Thymus (tissue), 11 donors: Measurements from ENCODE around the gene HAUS7. TPM values are rescaled to one million over a fixed set of nuclear protein-coding genes. Genes with fewer than 3 reads are reported as not detected.

ENCODE experiments used
- DNase-seq, 9 donors: peaks; one replicate each; pipeline ENCODE4 v3.0.0-alpha.2; 2013; ENCODE audit warnings: low spot score in 9 of 9, low read depth in 6 of 9, missing footprints in 1 of 9
- H3K27ac ChIP-seq, 2 donors: one replicate each; pipeline ENCODE4 v1.5.1; 2013; ENCODE audit warnings: control low read depth in 1 of 2, low read depth in 1 of 2, low read length in 1 of 2, mild to moderate bottlenecking in 1 of 2, moderate library complexity in 1 of 2
- H3K27me3 ChIP-seq, 2 donors: one replicate each; pipeline ENCODE4 v1.5.1; 2013; ENCODE audit warnings: low read length in 1 of 2; ENCODE audit not compliant: control insufficient read depth in 2 of 2, insufficient read depth in 1 of 2
- H3K36me3 ChIP-seq, 2 donors: one replicate each; pipeline ENCODE4 v1.5.1; 2013; ENCODE audit warnings: low read length in 1 of 2, mild to moderate bottlenecking in 1 of 2, moderate library complexity in 1 of 2; ENCODE audit not compliant: control insufficient read depth in 2 of 2, insufficient read depth in 2 of 2
- H3K4me1 ChIP-seq, 2 donors: one replicate each; pipeline ENCODE4 v1.5.1; 2013; ENCODE audit warnings: low read length in 2 of 2; ENCODE audit not compliant: control insufficient read depth in 2 of 2, insufficient read depth in 2 of 2
- H3K4me3 ChIP-seq, 2 donors: one replicate each; pipeline ENCODE4 v1.5.1; 2013; ENCODE audit warnings: low read length in 2 of 2, control low read depth in 1 of 2, mild to moderate bottlenecking in 1 of 2
- H3K9me3 ChIP-seq, 2 donors: one replicate each; pipeline ENCODE4 v1.5.1; 2013; ENCODE audit warnings: low read length in 1 of 2, mild to moderate bottlenecking in 1 of 2; ENCODE audit not compliant: control insufficient read depth in 2 of 2, insufficient read depth in 1 of 2
- WGBS: extraction: QIAGEN DNeasy Blood & Tissue Kit; methylation state at CpG from one replicate; pipeline ENCODE4 v1.1.7; 2013; 5-methylcytosine and 5-hydroxymethylcytosine counted together
- polyA plus RNA-seq: library from polyadenylated mRNA; stranded (reverse); fragments of 200-250 nt; gene quantifications from one replicate; pipeline ENCODE4 v1.2.3, GENCODE V29; 2013
- total RNA-seq: library from RNA; stranded (reverse); fragments of 120-200 nt; gene quantifications from one replicate; pipeline ENCODE4 v1.2.4, GENCODE V29; 2013
- donor health status: healthy.

HAUS7 gene
- total and polyA plus RNA-seq, 2 donors = 19.1 to 47.6 TPM

DNA sequence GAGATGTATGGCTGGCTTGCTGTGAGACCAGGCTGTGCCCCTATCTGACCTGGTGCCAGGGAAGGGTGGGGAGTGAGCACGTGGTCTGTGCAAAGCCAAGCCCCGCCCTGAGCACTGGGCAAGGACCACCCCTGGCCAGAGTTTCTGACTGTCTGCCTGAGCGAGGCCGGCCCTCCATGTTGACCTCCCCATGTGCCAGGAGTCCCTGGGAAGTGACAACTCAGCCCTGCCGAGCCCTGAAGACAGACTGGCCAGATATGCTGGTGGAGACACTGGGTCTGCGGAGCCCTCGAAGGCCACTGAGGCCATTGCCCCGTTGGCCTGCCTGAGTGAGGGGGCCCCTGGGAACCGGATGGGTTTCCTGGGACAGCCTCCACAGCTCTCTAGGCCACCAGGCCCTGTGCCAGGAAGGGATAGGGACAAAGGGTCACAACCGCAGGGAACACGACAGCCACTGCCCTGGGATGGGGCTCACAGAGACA is 17.3 kb upstream of the HAUS7 start:
- no peak for DNase-seq
- no peaks in the 10 kb centered on the region for H3K36me3 ChIP-seq
- peaks cover 0 to 3% of the 10 kb centered on the region in 2 donors for H3K27me3 ChIP-seq
- no peak overlapping the region for H3K4me3 ChIP-seq
- peaks cover 0 to 32% of the 10 kb centered on the region in 2 donors for H3K4me1 ChIP-seq
- no peak overlapping the region for H3K27ac ChIP-seq
- WGBS = 93% methylated on average over 11 of the region's 11 CpGs
- H3K9me3 ChIP-seq = no peaks in the 10 kb centered on the region

DNA sequence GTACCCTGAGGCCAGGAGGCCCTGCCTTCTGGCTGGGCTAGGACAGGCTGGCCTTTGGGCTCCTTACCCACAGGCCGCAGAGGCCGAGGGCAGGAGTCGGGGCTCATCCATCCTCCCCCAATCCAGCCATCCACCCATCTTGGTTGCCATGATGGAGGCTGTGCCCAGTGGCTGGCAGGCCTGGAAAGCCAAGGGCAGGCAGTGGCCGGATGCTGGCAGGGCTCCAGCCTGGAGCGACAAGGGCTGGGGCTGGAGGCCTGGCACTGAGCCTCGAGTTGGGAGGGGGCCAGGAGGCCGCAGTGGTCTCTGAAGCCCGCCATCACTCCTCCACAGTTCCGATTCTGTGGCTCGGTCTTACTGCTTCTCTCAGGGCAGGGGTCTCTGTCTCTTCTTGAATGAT is 15.8 kb upstream of the HAUS7 start:
- WGBS = 99% methylated on average over 10 of the region's 10 CpGs
- H3K27me3 ChIP-seq = no peaks in the 10 kb centered on the region
- no peak overlapping the region for H3K27ac ChIP-seq
- H3K4me3 ChIP-seq = no peak overlapping the region
- H3K9me3 ChIP-seq = no peaks in the 10 kb centered on the region
- H3K36me3 ChIP-seq = no peaks in the 10 kb centered on the region
- H3K4me1 ChIP-seq = peaks cover 0 to 25% of the 10 kb centered on the region in 2 donors
- no peak for DNase-seq

DNA sequence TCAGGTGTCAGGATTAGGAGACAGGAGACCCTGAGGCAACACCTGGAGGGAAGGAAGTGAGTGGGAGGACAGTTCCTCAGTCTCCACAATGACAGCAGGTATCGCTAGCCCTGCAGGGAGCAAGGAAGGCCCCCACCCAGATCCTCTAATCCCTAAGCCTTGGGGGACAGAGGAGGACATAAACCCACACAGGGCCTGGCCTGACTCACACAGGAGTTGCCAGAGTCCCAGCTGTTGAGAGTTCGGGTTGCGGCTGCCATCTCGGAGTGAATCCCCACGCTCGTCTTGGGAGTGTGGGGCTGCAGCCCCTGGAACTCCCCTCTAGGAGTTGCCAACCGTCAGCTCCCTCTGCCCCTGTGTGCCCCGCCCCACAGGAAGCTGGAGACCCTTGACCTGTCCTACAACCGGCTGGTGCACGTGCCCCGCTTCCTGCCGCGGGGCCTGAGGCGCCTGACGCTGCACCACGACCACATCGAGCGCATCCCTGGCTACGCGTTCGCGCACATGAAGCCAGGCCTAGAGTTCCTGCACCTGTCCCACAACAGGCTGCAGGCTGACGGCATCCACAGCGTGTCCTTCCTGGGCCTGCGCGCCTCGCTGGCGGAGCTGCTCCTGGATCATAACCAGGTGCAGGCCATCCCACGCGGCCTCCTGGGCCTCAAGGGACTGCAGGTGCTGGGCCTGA is 15.2 kb upstream of the HAUS7 start:
- 47% methylated on average over 30 of the region's 30 CpGs for WGBS
- H3K4me1 ChIP-seq = peaks cover 0 to 22% of the 10 kb centered on the region in 2 donors
- no peak overlapping the region for H3K4me3 ChIP-seq
- H3K27ac ChIP-seq = no peak overlapping the region
- DNase-seq = peak in 1 of 9 donors; percentile 26
- H3K9me3 ChIP-seq = no peaks in the 10 kb centered on the region
- H3K36me3 ChIP-seq = no peaks in the 10 kb centered on the region
- no peaks in the 10 kb centered on the region for H3K27me3 ChIP-seq

DNA sequence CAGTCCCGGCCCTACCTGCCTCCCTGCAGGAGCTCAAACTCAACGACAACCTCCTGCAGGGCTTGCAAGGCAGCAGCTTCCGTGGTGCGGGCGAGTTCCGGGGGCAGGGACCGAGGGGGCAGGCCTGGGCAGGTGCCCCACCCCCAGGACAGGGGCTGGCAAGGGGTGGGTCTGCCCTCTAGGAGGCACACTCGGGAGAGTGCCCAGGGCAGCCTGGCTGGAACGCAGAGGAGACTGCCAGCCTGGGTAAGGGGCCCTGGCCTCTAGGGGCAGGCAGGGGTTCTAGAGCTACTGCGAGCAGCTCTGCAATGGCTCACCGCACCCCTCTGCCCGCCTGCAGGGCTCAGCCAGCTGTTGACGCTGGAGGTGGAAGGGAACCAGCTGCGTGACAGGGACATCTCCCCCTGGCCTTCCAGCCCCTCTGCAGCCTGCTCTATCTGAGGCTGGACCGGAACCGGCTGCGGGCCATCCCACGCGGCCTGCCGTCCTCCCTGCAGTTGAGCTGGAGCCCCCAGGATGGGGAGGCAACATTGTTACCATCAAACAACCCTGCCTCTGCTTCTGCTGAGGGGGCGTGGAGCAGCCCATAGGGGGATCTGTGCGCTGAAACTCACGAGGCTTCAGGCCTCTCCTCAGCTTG is 12.1 kb upstream of the HAUS7 start:
- no peak for DNase-seq
- 98% methylated on average over 23 of the region's 23 CpGs for WGBS
- H3K36me3 ChIP-seq = no peaks in the 10 kb centered on the region
- H3K9me3 ChIP-seq = no peaks in the 10 kb centered on the region
- peaks cover 0 to 22% of the 10 kb centered on the region in 2 donors for H3K4me1 ChIP-seq
- H3K4me3 ChIP-seq = no peak overlapping the region
- no peak overlapping the region for H3K27ac ChIP-seq
- H3K27me3 ChIP-seq = no peaks in the 10 kb centered on the region

DNA sequence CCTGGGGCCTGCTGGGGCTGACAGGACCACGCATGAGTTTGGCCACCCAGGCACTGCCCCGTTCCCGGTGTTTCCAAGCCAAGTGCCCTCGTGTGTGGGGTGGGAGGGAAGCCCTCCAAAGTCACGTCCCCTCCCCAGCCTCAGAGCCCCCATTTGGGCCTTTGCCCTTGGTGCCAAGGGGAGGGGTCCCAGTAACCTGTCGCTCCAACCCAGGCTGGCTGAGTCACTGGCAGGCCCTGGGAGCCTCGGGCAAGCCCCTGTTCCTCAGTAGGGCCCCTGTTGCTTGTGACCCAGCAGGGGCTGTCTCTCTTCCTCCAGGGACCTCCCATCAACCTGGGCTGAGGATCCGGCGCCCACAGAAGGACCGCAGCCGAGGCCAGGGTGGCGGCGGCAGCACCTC is 10.7 kb upstream of the HAUS7 start:
- Histone ChIP-seq H3K36me3 (no peaks in the 10 kb centered on the region), H3K4me1 (peaks cover 0 to 22% of the 10 kb centered on the region in 2 donors), H3K4me3 (no peak overlapping the region), H3K27me3 (no peaks in the 10 kb centered on the region), H3K27ac (no peak overlapping the region), H3K9me3 (no peaks in the 10 kb centered on the region)
- 98% methylated on average over 13 of the region's 13 CpGs for WGBS
- no peak for DNase-seq

DNA sequence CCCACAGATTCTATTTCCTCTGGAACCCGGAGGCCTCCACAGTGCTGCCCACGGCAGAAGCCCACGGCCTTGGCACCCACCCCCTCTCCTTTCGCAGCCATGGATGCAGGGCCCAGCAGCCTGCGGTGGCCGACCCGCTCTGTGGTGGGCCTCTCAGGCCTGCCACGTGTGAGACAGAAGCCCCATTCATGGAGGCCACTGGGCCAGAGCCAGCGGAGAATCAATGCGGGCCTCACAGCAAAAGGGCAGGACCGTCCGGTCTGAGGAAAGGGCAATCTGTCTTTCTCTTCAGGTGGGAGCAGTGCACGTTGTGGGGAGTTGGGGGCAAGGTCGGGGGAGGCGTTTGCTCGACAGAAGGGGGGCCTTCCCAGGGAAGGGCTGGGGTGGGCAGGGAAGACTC is 8.4 kb upstream of the HAUS7 start:
- Histone ChIP-seq H3K27ac (no peak overlapping the region), H3K27me3 (peaks cover 0 to 11% of the 10 kb centered on the region in 2 donors), H3K36me3 (no peaks in the 10 kb centered on the region), H3K9me3 (no peaks in the 10 kb centered on the region), H3K4me1 (peaks cover 3 to 24% of the 10 kb centered on the region in 2 donors), H3K4me3 (no peak overlapping the region)
- DNase-seq = no peak
- WGBS = 94% methylated on average over 16 of the region's 16 CpGs

DNA sequence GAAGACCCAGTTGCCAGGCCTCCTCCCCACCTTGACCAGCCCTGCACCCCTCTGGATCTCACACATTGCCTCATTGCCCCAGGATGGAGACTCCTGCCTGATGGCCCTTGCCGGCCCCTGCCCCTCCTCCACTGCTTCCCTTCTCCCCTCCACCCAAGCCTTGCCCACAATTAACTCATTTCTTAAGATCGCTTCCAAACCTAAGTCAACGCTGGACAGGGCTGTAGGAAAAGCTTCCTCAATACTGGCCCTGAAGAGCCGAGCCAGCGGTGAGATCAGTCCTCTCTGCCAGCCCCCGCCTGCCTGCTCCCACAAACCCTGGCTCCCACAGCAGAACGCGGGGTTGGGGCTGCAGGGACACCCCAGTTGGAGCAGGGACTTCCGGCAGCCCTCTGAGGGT is 7.5 kb upstream of the HAUS7 start:
- peaks cover 0 to 11% of the 10 kb centered on the region in 2 donors for H3K27me3 ChIP-seq
- H3K4me1 ChIP-seq = peaks cover 3 to 19% of the 10 kb centered on the region in 2 donors
- H3K9me3 ChIP-seq = no peaks in the 10 kb centered on the region
- no peaks in the 10 kb centered on the region for H3K36me3 ChIP-seq
- no peak for DNase-seq
- 97% methylated on average over 9 of the region's 9 CpGs for WGBS
- no peak overlapping the region for H3K4me3 ChIP-seq
- H3K27ac ChIP-seq = no peak overlapping the region

DNA sequence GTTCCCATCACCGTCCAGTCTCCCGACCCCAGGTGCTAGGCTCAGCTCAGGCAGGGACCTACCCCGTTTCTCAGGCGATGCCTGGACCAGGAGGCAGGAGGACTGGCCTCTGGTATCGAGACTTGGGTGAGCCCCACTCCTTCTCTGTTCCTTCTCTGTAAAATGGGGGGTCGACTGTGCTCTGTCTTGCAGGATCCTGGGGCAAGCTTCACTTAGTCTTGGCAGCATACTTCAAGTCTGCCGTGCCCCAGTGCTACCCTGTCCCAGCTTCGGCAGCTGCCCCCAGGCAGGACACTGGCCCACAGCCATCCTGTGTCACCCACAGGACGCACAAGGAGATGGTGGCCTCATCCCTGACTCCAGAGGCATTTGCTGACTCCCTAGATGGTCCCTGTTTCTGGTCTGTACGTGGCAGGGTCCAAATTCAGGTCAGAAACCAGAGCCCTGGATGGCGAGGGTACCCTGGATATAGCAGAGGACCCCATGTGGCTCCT is 7.0 kb upstream of the HAUS7 start:
- Histone ChIP-seq H3K36me3 (no peaks in the 10 kb centered on the region), H3K27ac (no peak overlapping the region), H3K4me1 (peaks cover 3 to 19% of the 10 kb centered on the region in 2 donors), H3K4me3 (no peak overlapping the region), H3K9me3 (no peaks in the 10 kb centered on the region), H3K27me3 (peaks cover 0 to 11% of the 10 kb centered on the region in 2 donors)
- WGBS = 92% methylated on average over 11 of the region's 11 CpGs
- no peak for DNase-seq

DNA sequence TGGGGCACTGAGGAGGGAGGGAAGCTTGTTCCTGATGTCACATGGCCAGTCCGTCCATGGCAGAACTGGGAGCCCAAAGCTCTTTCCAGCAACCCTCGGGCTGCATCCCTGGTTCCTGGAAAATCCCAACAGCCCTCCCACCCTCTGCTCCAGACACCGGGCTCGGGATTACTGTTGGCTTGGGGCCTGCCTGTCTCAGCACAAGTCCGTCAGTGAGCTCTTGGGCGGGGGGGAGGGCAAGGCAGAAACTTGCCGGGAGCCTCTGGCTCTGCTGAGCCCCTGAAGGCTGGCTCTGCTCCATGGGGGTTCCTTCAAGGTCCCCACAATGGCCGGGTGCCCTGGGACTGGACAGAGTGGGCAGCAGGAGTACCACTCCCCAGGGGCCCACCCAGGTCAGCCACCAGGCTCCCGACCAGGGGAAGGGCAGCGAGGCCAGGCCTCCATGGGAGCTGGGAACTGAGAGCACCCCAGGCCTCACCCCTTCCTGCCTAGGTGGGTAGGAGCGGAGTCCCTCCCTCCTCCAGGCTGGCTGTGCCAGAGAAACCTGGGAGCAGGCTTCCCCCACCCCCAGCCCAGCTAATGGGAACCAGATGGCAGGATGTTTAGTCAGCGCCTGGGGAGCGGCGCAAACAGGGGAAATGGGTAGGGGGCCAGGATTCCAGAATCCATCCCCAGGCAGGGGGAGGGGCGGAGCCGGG is 6.4 kb upstream of the HAUS7 start:
- Histone ChIP-seq H3K27me3 (peaks cover 0 to 11% of the 10 kb centered on the region in 2 donors), H3K4me3 (no peak overlapping the region), H3K36me3 (no peaks in the 10 kb centered on the region), H3K27ac (no peak overlapping the region), H3K9me3 (no peaks in the 10 kb centered on the region), H3K4me1 (peaks cover 3 to 19% of the 10 kb centered on the region in 2 donors)
- 92% methylated on average over 16 of the region's 16 CpGs for WGBS
- DNase-seq = no peak
